GM13977 (cell line): ENCODE data around the gene SNX5.

Experiments
- DNase-seq: peaks from one replicate; pipeline ENCODE4 v3.0.0; 2012; ENCODE audit warnings: low spot score
- in situ Hi-C: fragments of 300-500 bp; cut with MboI; formaldehyde crosslinking; loops from one replicate; pipeline ENCODE4 v1.12.0; 2022; ENCODE audit warnings: low sequenced_read_pairs, low pct_unique_long_range_greater_than_20kb, mixed read lengths, inconsistent platforms; ENCODE audit not compliant: unreplicated experiment
- TF ChIP-seq, protein P1 (sequence below): IDR thresholded peaks from 2 replicates; pipeline ENCODE4 v1.5.1; 2012; ENCODE audit warnings: mild to moderate bottlenecking, control low read depth; ENCODE audit not compliant: insufficient read depth; ENCODE audit errors: extremely low read depth, missing control alignments

The SNX5 gene

DNA sequence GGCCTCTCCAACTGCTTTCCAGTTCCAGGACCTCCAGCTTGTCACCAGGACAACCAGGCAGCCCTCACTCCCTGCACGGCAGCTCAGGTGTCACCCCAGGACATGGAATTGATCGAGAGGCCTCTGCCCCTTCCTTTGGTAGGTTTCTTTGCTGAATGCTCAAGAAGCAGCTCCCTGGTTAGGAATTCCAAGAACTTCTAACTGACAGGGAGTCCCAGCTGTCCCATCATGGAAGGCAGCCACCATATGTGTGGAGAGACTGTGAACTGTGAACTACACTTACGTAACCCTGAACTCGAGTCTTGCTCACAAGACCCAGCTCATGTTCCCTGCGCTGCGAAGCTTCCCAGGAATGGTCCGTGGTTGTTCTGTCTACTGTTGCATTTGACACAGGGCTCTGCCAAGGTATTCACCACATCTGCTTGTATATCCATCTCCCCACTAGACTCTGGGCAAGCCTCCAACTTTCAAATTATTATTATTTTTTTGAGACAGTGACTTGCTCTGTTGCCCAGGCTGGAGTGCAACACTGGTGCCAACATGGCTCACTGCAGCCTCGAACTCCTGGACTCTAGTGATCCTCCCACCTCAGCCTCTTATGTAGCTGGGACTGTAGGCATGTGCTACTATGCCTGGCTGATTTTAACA lies 35.9 kb upstream of the SNX5 start:
- no peak for DNase-seq
- in situ Hi-C loops: no loop called here
- TF ChIP-seq, protein P1, sequence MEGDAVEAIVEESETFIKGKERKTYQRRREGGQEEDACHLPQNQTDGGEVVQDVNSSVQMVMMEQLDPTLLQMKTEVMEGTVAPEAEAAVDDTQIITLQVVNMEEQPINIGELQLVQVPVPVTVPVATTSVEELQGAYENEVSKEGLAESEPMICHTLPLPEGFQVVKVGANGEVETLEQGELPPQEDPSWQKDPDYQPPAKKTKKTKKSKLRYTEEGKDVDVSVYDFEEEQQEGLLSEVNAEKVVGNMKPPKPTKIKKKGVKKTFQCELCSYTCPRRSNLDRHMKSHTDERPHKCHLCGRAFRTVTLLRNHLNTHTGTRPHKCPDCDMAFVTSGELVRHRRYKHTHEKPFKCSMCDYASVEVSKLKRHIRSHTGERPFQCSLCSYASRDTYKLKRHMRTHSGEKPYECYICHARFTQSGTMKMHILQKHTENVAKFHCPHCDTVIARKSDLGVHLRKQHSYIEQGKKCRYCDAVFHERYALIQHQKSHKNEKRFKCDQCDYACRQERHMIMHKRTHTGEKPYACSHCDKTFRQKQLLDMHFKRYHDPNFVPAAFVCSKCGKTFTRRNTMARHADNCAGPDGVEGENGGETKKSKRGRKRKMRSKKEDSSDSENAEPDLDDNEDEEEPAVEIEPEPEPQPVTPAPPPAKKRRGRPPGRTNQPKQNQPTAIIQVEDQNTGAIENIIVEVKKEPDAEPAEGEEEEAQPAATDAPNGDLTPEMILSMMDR: no peak

GRCh38 chr20:18003897-18004296 lies 35.3 kb upstream of the SNX5 start:
- TF ChIP-seq, protein P1: no peak
- peak; percentile 58 for DNase-seq
- in situ Hi-C loops: no loop called here

- no peak for DNase-seq
- in situ Hi-C loops: no loop called here
Measured at GRCh38 chr20:18001131-18001921, 32.7 kb upstream of the SNX5 start.

DNA sequence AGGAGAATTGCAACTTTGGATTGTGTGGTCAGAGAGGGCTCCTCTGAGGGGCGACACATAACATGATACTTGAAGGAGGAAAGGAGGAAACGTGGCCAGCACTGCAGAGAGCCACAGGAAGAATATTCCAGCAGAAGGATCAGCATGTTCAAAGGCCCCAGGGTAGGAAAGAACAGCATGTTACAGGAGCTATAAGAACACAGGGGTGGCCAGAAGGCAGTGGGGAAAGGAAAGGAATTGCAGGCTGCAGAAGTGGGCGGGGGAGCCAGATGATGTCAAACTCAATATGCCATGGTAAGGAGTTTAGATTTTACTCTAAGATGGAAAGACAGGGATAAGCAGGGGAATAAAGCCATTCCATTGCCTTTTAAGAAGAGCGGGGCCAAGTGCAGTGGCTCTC lies 31.0 kb upstream of the SNX5 start:
- in situ Hi-C loops: no loop called here
- TF ChIP-seq, protein P1: no peak
- no peak for DNase-seq

More at GRCh38 chr20:18001131-18001921, 32.7 kb upstream of the SNX5 start:
- TF ChIP-seq, protein P1: no peak

DNA sequence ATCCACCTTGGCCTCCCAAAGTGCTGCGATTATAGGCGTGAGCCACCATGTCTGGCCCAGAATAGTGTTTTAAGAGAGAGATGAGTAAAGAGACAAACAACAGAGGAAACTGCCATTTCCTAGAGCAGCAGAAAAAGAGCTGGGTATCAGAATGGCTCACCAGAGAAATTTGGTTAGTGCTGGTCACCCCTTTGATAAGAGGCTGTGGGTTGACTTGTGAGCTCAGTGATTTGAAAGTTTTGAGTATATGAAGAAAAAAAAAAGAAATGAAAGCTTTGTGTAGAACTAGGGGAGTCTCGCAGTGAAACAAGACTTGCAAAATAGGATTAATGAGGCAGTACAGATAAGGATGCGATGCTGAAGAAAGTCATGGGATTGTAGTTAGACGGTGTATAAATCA lies 29.9 kb upstream of the SNX5 start:
- in situ Hi-C loops: no loop called here
- TF ChIP-seq, protein P1: no peak
- DNase-seq: no peak

GRCh38 chr20:17995967-17996819 lies 27.6 kb upstream of the SNX5 start:
- TF ChIP-seq, protein P1: peak; percentile 94
- in situ Hi-C loops: no loop called here
- peak; percentile 57 for DNase-seq
